Osteoblast (primary cell): Measurements from ENCODE around the gene GPC5. TPM values are rescaled to one million over a fixed set of nuclear protein-coding genes. Genes with fewer than 3 reads are reported as not detected.

Source experiments
- DNase-seq: peaks from one replicate; pipeline ENCODE4 v3.0.0; 2011; ENCODE audit warnings: low spot score, mixed read lengths; ENCODE audit not compliant: insufficient read length; ENCODE audit errors: missing footprints
- H2AFZ ChIP-seq: 2 replicates; pipeline ENCODE4 v1.6.0; 2011; ENCODE audit warnings: mild to moderate bottlenecking, low read length
- H3K27ac ChIP-seq: 2 replicates; pipeline ENCODE4 v1.5.1; 2011; ENCODE audit warnings: mild to moderate bottlenecking, low read depth, low read length, moderate library complexity
- H3K27me3 ChIP-seq: 2 replicates; pipeline ENCODE4 v1.6.0; 2012; ENCODE audit warnings: mild to moderate bottlenecking, control low read depth, inconsistent platforms, low read length, moderate library complexity; ENCODE audit not compliant: insufficient read depth
- H3K36me3 ChIP-seq: 2 replicates; pipeline ENCODE4 v1.5.1; 2011; ENCODE audit warnings: mild to moderate bottlenecking, low read length, control low read depth, moderate library complexity; ENCODE audit not compliant: insufficient read depth
- H3K4me1 ChIP-seq: 2 replicates; pipeline ENCODE4 v1.5.1; 2011; ENCODE audit warnings: mild to moderate bottlenecking, low read length, control low read depth, moderate library complexity; ENCODE audit not compliant: insufficient read depth
- H3K4me2 ChIP-seq: 2 replicates; pipeline ENCODE4 v1.6.0; 2011; ENCODE audit warnings: mild to moderate bottlenecking, low read length; ENCODE audit not compliant: insufficient read depth
- H3K4me3 ChIP-seq: fragments of 200-600 bp; sonication (generic); 3 replicates; pipeline ENCODE4 v1.5.1; 2012; ENCODE audit warnings: mild to moderate bottlenecking, low read length, inconsistent platforms; ENCODE audit not compliant: insufficient read depth
- H3K79me2 ChIP-seq: 2 replicates; pipeline ENCODE4 v1.6.0; 2012; ENCODE audit warnings: mild to moderate bottlenecking, low read length, control low read depth, inconsistent platforms; ENCODE audit not compliant: insufficient read depth
- H3K9me3 ChIP-seq: 2 replicates; pipeline ENCODE4 v1.5.1; 2011; ENCODE audit warnings: low read depth, low read length, control low read depth
- H4K20me1 ChIP-seq: 2 replicates; pipeline ENCODE4 v1.6.0; 2012; ENCODE audit warnings: mild to moderate bottlenecking, low read length, control low read depth; ENCODE audit not compliant: insufficient read depth
- CTCF ChIP-seq: IDR thresholded peaks from 2 replicates; pipeline ENCODE4 v1.5.1; 2011; ENCODE audit warnings: mild to moderate bottlenecking, low read depth, low read length, moderate library complexity; ENCODE audit errors: extremely low read depth
- total RNA-seq: library from RNA; depleted of rRNA; stranded (reverse); fragments of >200 nt; gene quantifications from 2 replicates; pipeline ENCODE4 v1.2.3, GENCODE V29; 2012

Gene GPC5
- total RNA-seq, 1 donor: 0.36 TPM

DNA sequence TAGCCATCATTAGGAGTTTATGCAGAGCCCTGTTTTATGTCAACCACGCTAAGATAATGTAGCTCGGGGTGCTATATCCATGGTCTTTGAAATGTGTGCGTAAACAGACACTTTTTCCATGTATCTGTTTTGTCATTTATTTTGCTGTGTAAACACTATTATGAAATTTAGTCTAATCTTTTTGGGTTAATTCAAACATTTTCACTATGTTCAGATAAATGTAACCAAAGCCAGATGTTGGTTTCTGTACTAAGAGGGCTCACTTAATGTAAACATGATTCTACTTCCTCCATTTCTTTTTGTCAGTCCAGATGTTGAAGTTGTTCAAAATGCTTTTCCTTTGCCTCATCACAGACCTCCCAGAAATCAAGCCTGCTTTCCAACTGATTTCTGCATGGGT, 1328.7 kb downstream of the GPC5 start:
- H3K79me2 ChIP-seq: no peaks in the 10 kb centered on the region
- no peak for TF ChIP-seq CTCF
- no peaks in the 10 kb centered on the region for H4K20me1 ChIP-seq
- no peaks in the 10 kb centered on the region for H3K9me3 ChIP-seq
- H3K27me3 ChIP-seq: no peaks in the 10 kb centered on the region
- DNase-seq: no peak
- no peak overlapping the region for H3K4me3 ChIP-seq
- no peak overlapping the region for H2AFZ ChIP-seq
- H3K27ac ChIP-seq: no peak overlapping the region
- no peak overlapping the region for H3K4me2 ChIP-seq
- no peaks in the 10 kb centered on the region for H3K4me1 ChIP-seq
- H3K36me3 ChIP-seq: no peaks in the 10 kb centered on the region

GRCh38 chr13:92734068-92734467, 1335.6 kb downstream of the GPC5 start:
- no peaks in the 10 kb centered on the region for H3K79me2 ChIP-seq
- no peaks in the 10 kb centered on the region for H4K20me1 ChIP-seq
- no peak overlapping the region for H3K4me3 ChIP-seq
- H3K36me3 ChIP-seq: no peaks in the 10 kb centered on the region
- no peak for TF ChIP-seq CTCF
- no peaks in the 10 kb centered on the region for H3K27me3 ChIP-seq
- no peak for DNase-seq
- H2AFZ ChIP-seq: no peak overlapping the region
- H3K27ac ChIP-seq: no peak overlapping the region
- H3K9me3 ChIP-seq: no peaks in the 10 kb centered on the region
- H3K4me2 ChIP-seq: no peak overlapping the region
- H3K4me1 ChIP-seq: no peaks in the 10 kb centered on the region

- no peaks in the 10 kb centered on the region for H3K27me3 ChIP-seq
- no peaks in the 10 kb centered on the region for H3K79me2 ChIP-seq
- no peak overlapping the region for H2AFZ ChIP-seq
- H3K9me3 ChIP-seq: no peaks in the 10 kb centered on the region
- H4K20me1 ChIP-seq: no peaks in the 10 kb centered on the region
- no peak overlapping the region for H3K4me2 ChIP-seq
- no peak for DNase-seq
- H3K4me3 ChIP-seq: no peak overlapping the region
- H3K36me3 ChIP-seq: no peaks in the 10 kb centered on the region
- H3K4me1 ChIP-seq: no peaks in the 10 kb centered on the region
- TF ChIP-seq CTCF: no peak
- no peak overlapping the region for H3K27ac ChIP-seq
These were observed 1336.1 kb downstream of the GPC5 start for GRCh38 chr13:92734545-92734944.

GRCh38 chr13:92735909-92736308, 1337.5 kb downstream of the GPC5 start:
- no peaks in the 10 kb centered on the region for H3K79me2 ChIP-seq
- no peak overlapping the region for H3K4me2 ChIP-seq
- DNase-seq: no peak
- TF ChIP-seq CTCF: no peak
- no peak overlapping the region for H3K4me3 ChIP-seq
- no peak overlapping the region for H3K27ac ChIP-seq
- no peaks in the 10 kb centered on the region for H3K9me3 ChIP-seq
- H3K36me3 ChIP-seq: no peaks in the 10 kb centered on the region
- H2AFZ ChIP-seq: no peak overlapping the region
- no peaks in the 10 kb centered on the region for H4K20me1 ChIP-seq
- H3K4me1 ChIP-seq: no peaks in the 10 kb centered on the region
- H3K27me3 ChIP-seq: no peaks in the 10 kb centered on the region
